GM08714 (cell line): Measurements from ENCODE around the gene SF3B6.

Source experiments
- H3K4me3 ChIP-seq: fragments of 200-500 bp; sonication (Bioruptor generic); 2 replicates; pipeline ENCODE4 v1.5.1; 2014; ENCODE audit warnings: mild to moderate bottlenecking, low read length, inconsistent platforms
- ZNF274 ChIP-seq: IDR thresholded peaks from 2 replicates; pipeline ENCODE4 v1.6.1; 2012; ENCODE audit warnings: mild to moderate bottlenecking, low read depth, low read length

The SF3B6 gene

DNA sequence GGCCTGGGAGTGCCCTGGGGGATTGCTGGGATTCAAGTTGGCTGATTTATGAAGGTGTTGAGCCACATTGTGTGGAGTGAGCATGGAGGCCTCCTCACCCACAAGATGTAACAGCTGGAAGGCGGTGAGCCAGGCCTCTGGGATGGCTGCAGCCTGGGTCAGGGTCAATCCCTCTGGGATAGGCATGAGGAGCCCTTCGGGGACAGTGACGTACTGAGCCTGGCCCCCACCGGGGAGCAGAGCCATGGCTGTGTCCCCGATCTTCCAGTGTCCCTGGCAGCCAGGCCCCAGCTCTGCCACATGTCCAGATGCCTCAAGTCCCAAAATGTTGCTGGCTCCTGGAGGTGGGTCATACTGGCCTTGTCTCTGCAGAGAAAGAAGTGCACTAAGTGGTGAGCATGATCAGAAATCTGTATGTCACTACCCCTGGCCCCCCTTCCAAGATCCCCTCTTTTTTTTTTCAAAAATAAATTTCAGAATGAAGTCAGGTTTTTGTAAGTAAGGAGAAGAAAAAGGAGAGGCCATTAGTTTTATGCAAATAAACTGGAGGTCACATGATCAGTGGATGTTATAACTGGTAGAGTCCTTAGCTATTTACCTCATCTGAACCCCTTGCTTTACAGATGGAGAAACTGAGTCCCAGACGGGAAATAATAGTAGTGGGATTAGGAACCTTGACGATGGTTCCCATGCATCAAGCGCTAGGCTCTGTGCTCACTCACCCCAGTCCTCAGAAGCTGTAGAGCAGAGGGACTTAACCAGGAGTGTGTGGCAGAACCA is 6.9 kb upstream of the SF3B6 start:
- H3K4me3 ChIP-seq: peak overlapping the region; percentile 70; the same call in 1 of the 2 replicates
- TF ChIP-seq ZNF274: no peak

DNA sequence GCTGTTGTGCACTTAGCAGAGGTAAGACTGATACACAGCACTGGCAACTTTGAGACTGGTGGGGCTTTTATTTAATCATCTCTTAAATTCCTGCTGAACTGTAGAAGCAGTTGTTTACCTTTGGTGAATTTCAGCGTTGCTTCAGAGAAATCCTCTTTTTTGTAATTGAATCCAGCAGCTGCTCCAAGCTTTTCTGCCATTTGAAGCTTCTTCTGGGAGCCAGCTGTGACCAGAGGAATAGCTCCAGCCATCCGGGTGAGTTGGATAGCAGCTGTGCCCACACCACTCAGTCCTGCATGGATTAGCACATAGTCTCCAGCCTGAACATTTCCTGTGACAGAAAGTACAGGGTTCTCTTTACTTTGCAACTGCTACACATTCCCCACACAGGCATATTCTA is 4.6 kb upstream of the SF3B6 start:
- H3K4me3 ChIP-seq: no peak overlapping the region
- TF ChIP-seq ZNF274: no peak

GRCh38 chr2:24077879-24078278 is 1.8 kb upstream of the SF3B6 start:
- TF ChIP-seq ZNF274: no peak
- no peak overlapping the region; the same call in 1 of the 2 replicates for H3K4me3 ChIP-seq

DNA sequence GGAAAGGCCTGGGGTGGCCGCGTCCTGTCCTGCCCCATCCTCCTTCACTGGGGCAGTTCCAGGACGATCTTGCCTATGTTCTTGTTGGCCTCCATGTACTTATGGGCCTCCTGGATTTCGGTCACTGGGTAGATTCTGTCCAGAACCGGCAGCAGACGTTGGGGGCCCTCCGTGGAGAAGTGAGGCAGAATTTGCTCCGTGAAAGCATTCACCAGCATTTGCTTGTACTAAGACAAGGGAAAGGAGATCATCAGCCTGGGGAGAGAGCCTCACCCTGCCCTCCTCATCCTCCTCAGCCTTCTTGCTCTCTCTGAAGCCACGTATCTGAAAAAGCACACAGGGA is 1.4 kb upstream of the SF3B6 start:
- TF ChIP-seq ZNF274: no peak
- peak overlapping the region; percentile 68 for H3K4me3 ChIP-seq

GRCh38 chr2:24076849-24077534 is 866 bp upstream of the SF3B6 start:
- H3K4me3 ChIP-seq: peak overlapping the region; percentile 68
- TF ChIP-seq ZNF274: no peak

GRCh38 chr2:24075259-24075658 is 867 bp downstream of the SF3B6 start:
- H3K4me3 ChIP-seq: peak overlapping the region; percentile 68
- no peak for TF ChIP-seq ZNF274

DNA sequence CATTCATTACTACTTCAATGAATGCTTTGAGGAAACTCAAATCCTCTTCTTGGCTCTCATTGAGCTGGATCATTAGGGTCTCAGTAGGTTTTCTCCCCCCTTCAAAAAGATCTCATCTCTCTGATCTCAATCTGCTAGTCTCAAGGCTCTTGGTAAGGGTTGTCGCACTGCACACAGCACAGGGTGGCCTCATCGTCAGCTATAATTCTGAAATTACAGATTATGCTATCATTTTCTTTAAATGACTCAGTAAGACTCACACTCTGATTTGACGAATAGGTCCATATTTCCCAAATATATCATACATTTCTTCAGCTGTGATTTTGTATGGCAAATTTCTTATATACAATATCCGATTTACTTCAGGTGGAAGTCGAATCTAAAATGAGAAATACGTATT is 2.3 kb downstream of the SF3B6 start:
- no peak for TF ChIP-seq ZNF274
- H3K4me3 ChIP-seq: no peak overlapping the region

- no peak for TF ChIP-seq ZNF274
- H3K4me3 ChIP-seq: no peak overlapping the region
Observed at GRCh38 chr2:24072259-24072658, 3.9 kb downstream of the SF3B6 start.

DNA sequence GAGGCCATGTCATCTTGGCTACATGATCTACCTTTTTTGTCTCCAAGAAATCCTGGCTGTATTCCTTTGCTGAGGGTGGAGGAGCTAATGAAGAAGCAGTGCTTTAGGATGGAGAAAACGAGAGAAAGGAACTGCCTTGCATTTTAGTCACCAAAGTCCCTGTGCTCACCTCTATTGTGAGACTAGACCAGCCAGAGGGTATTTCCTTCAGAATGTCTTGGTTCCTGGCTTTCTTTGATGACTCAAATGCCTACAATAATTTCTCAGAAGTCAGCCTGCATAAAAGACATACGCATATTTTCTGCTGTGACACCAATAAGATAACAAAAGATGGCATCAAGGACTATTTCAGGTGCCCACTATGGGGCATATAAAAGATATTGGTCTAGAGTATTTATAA is 10.8 kb downstream of the SF3B6 start:
- no peak overlapping the region for H3K4me3 ChIP-seq
- no peak for TF ChIP-seq ZNF274

DNA sequence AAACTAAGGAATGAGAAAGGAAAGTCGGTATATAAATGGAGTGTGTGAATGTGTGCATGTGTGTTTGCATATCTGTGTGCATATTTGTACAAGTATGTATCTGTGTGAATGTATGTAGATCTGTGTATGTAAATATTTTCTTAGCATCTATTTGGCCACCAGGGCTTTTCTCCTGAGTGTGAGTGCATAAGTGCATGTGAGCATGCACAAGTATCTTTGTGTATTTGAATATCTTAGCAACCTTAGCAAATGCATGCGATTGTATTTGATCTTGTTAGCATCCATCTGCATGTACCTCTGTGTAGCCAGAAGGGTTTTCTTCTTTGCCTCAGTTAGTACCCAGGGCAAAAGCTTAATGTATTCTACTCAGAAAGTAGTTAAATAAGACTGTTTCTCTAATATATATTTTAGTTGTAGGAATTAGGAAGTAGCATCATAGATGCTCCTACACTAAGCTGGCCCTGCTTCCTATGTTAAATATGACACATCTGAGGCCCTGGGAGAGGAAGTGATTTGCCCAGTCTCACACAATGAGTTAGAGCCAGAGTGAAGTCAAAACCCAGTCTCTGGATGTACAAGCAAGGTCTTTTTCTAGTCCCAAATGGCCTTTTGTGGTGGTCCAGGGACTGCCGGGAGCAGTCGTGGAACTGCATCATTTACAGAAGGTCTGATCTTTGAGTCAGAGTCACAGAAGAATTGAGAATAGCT is 17.4 kb downstream of the SF3B6 start:
- TF ChIP-seq ZNF274: no peak
- H3K4me3 ChIP-seq: no peak overlapping the region

- no peak for TF ChIP-seq ZNF274
Observed at GRCh38 chr2:24055750-24056149, 20.4 kb downstream of the SF3B6 start.

DNA sequence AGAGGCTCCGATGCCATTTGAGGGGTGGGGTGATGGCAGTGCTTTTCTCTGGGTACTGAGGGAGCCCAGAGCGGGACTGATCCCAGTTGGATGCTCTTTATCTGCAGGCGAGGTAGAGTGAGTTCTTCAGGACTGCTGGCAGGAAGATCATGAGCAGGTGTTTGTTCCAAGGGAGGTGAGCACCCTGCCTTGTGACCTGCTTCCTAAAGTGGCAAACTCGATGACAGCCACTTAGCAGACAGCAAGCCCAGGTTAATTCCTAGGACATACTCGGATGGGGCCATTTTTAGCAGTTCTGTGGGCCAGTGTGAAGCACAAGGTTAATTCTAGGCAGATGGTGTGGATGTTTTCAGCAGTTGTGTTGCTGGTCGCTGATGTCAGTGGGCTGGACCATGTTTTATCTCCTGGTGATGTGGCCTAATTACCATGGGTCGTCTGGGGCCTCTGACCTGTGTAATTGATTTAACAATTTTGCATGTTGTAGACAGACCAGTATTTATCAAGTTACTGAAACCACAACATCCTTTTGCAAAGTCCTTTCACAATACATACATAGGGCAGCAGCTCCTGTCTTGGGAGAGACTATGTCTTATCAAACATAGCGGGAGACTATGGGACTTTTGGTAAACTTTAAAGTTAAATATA is 21.6 kb downstream of the SF3B6 start:
- no peak overlapping the region for H3K4me3 ChIP-seq
- no peak for TF ChIP-seq ZNF274

More at GRCh38 chr2:24055750-24056149, 20.4 kb downstream of the SF3B6 start:
- no peak overlapping the region for H3K4me3 ChIP-seq

GRCh38 chr2:24052951-24053350 is 23.2 kb downstream of the SF3B6 start:
- no peak overlapping the region for H3K4me3 ChIP-seq
- no peak for TF ChIP-seq ZNF274

GRCh38 chr2:24051833-24052232 is 24.3 kb downstream of the SF3B6 start:
- H3K4me3 ChIP-seq: no peak overlapping the region
- no peak for TF ChIP-seq ZNF274
